GM12878 (cell line): ENCODE data around the gene PRDM12. TPM values are rescaled to one million over a fixed set of nuclear protein-coding genes. Genes with fewer than 3 reads are reported as not detected.

Experiments
- ATAC-seq: fragments of 200-7000 bp; cut with Tn5 transposase; 3 replicates; pipeline ENCODE4 v1.9.1; 2020; ENCODE audit warnings: mild to moderate bottlenecking, moderate library complexity
- BruUV-seq: library from RNA; stranded (reverse); fragments of 400-500 nt; replicated peaks from 2 replicates; lab custom pipeline; 2021; lab: Mats Ljungman, UMichigan
- CTCF ChIA-PET: fragments of 300-600 bp; sonication (Branson Sonifier 250); formaldehyde crosslinking; extraction: SDS; loops from one replicate; lab custom pipeline; 2021; ENCODE audit warnings: inconsistent platforms; lab: Yijun Ruan, JAX
- POLR2A ChIA-PET: fragments of 350-600 bp; formaldehyde crosslinking; extraction: SDS; loops from one replicate; lab custom pipeline; 2021; ENCODE audit warnings: inconsistent platforms; lab: Charles Lee
- RAD21 ChIA-PET: fragments of 300-600 bp; sonication (Branson Sonifier 250); formaldehyde crosslinking; loops from one replicate; lab custom pipeline; 2023; ENCODE audit warnings: antibody characterized with exemption; ENCODE audit not compliant: unreplicated experiment; lab: Charles Lee
- SMC1A ChIA-PET: fragments of 300-600 bp; sonication (Branson Sonifier 250); formaldehyde crosslinking; loops from one replicate; lab custom pipeline; 2023; ENCODE audit not compliant: unreplicated experiment, uncharacterized antibody; lab: Charles Lee
- DNase-seq: peaks from one replicate; pipeline ENCODE4 v3.0.0-alpha.2; 2011; ENCODE audit warnings: low read depth, low spot score
- FAIRE-seq: peaks from 3 replicates; lab custom pipeline; 2011; peaks lifted over from hg19 to GRCh38; lab: Jason Lieb, UNC
- H2AFZ ChIP-seq: 2 replicates; pipeline ENCODE4 v1.6.0; 2011; ENCODE audit warnings: low read depth, low read length, control low read depth; ENCODE audit not compliant: control insufficient read depth
- H3K27ac ChIP-seq: 2 replicates; pipeline ENCODE4 v1.5.1; 2011; ENCODE audit warnings: control low read depth; ENCODE audit not compliant: control insufficient read depth, insufficient read depth
- H3K27me3 ChIP-seq, 2 experiments: replicated peaks in 1 of 2; 2 replicates each; pipeline versions ENCODE4 v1.6.0 to v1.6.1; 2011; ENCODE audit warnings: low read length in 1 of 2; ENCODE audit not compliant: control insufficient read depth in 2 of 2, insufficient read depth in 2 of 2
- H3K36me3 ChIP-seq, 2 experiments: 2 replicates each; pipeline ENCODE4 v1.5.1; 2011; ENCODE audit warnings: low read length in 1 of 2; ENCODE audit not compliant: control insufficient read depth in 2 of 2, insufficient read depth in 2 of 2
- H3K4me1 ChIP-seq: 2 replicates; pipeline ENCODE4 v1.6.1; 2011; ENCODE audit warnings: mild to moderate bottlenecking, low read length, moderate library complexity, mixed read lengths; ENCODE audit not compliant: control insufficient read depth, insufficient read depth
- H3K4me2 ChIP-seq: 2 replicates; pipeline ENCODE4 v1.6.0; 2011; ENCODE audit warnings: control low read depth; ENCODE audit not compliant: control insufficient read depth, insufficient read depth
- H3K4me3 ChIP-seq: fragments of 200-600 bp; sonication (generic); 2 replicates; pipeline ENCODE4 v1.5.1; 2016
- H3K79me2 ChIP-seq: 2 replicates; pipeline ENCODE4 v1.6.0; 2011; ENCODE audit warnings: low read length; ENCODE audit not compliant: control insufficient read depth, insufficient read depth
- H3K9ac ChIP-seq: 2 replicates; pipeline ENCODE4 v1.8.0; 2011; ENCODE audit warnings: low read length, control low read depth, mixed read lengths; ENCODE audit not compliant: control insufficient read depth, insufficient read depth
- H3K9me3 ChIP-seq: replicated peaks from 3 replicates; pipeline ENCODE4 v1.5.1; 2011; ENCODE audit warnings: mild to moderate bottlenecking, low read length; ENCODE audit not compliant: control insufficient read depth, insufficient read depth
- H4K20me1 ChIP-seq: 2 replicates; pipeline ENCODE4 v1.6.0; 2011; ENCODE audit not compliant: control insufficient read depth, insufficient read depth
- CBX5 ChIP-seq: sonication (generic); IDR thresholded peaks from 2 replicates; pipeline ENCODE4 v1.6.1; 2016; ENCODE audit warnings: low read depth, moderate library complexity, mild to moderate bottlenecking, inconsistent platforms
- CHD2 ChIP-seq: IDR thresholded peaks from 2 replicates; pipeline ENCODE4 v1.6.1; 2011; ENCODE audit warnings: low read depth, low read length, improper control_type of control experiment, borderline replicate concordance
- FOXK2 ChIP-seq: fragments of 450-650 bp; IDR thresholded peaks from 2 replicates; pipeline ENCODE4 v1.6.1; 2017; ENCODE audit warnings: mild to moderate bottlenecking, moderate library complexity
- KDM1A ChIP-seq: fragments of 200-600 bp; sonication (generic); IDR thresholded peaks from 2 replicates; pipeline ENCODE4 v1.6.1; 2016; ENCODE audit warnings: borderline replicate concordance
- NBN ChIP-seq: fragments of 450-650 bp; IDR thresholded peaks from 2 replicates; pipeline ENCODE4 v1.6.1; 2016
- NFXL1 ChIP-seq: fragments of 450-650 bp; IDR thresholded peaks from 2 replicates; pipeline ENCODE4 v1.6.1; 2017; ENCODE audit warnings: antibody characterized with exemption, mild to moderate bottlenecking, borderline replicate concordance
- SMAD5 ChIP-seq: IDR thresholded peaks from 2 replicates; pipeline ENCODE4 v1.6.1; 2016; ENCODE audit warnings: antibody characterized with exemption, low read depth
- ZSCAN29 ChIP-seq: fragments of 450-650 bp; IDR thresholded peaks from 2 replicates; pipeline ENCODE4 v1.6.1; 2017; ENCODE audit warnings: mild to moderate bottlenecking, moderate library complexity
- WGBS: methylation state at CpG from one replicate; pipeline ENCODE4 v1.1.6; 2016; ENCODE audit warnings: low lambda C conversion rate; ENCODE audit not compliant: insufficient replicate concordance, insufficient coverage; ENCODE audit errors: missing lambda C conversion rate; 5-methylcytosine and 5-hydroxymethylcytosine counted together
- in situ Hi-C: fragments of 300-500 bp; cut with MboI; formaldehyde crosslinking; loops from 9 replicates; pipeline ENCODE4 v1.14.3; 2018; ENCODE audit warnings: mixed read lengths
- intact Hi-C: fragments of 100-400 bp; cut with micrococcal nuclease; formaldehyde crosslinking; loops from one replicate; pipeline ENCODE4 v1.14.2; 2022; ENCODE audit not compliant: unreplicated experiment
- polyA plus RNA-seq, 11 experiments: library from polyadenylated mRNA; depleted of rRNA in 4 of 11; unstranded in 6 of 11; stranded (reverse) in 5 of 11; fragments of >200 nt; fragmentation: Nextera tagmentation in 4 of 11; fragmentation: Illumina TruSeq in 1 of 11; extraction: Ambion mirVana in 4 of 11; extraction: Trizol in 1 of 11; gene quantifications; 1 replicate in 1 of 11; 2 replicates in 10 of 11; pipeline versions ENCODE4 v1.2.1 to v1.2.3, GENCODE V29; 2011 to 2016; ENCODE audit warnings: inconsistent platforms in 2 of 11, missing spikeins in 2 of 11, low read depth in 1 of 11
- total RNA-seq, 4 experiments: library from RNA; depleted of rRNA in 3 of 4; stranded (reverse); fragments of >200 nt in 3 of 4; fragmentation: Illumina TruSeq in 1 of 4; extraction: Trizol in 1 of 4; gene quantifications; 2 replicates each; pipeline versions ENCODE4 v1.2.1 to v1.2.3, GENCODE V29; 2013 to 2021
- TF ChIP-seq, protein P1 (sequence below): fragments of 450-650 bp; IDR thresholded peaks from 2 replicates; pipeline ENCODE4 v1.6.1; 2017; ENCODE audit warnings: mild to moderate bottlenecking, moderate library complexity
- TF ChIP-seq, protein P2 (sequence below), 3 experiments: IDR thresholded peaks in 2 of 3; conservative IDR thresholded peaks in 1 of 3; 2 replicates each; pipeline ENCODE4 v1.5.1; 2011; ENCODE audit warnings: low read depth in 3 of 3, low read length in 3 of 3, mild to moderate bottlenecking in 3 of 3, control low read depth in 2 of 3, moderate library complexity in 2 of 3, inconsistent platforms in 1 of 3, mixed read lengths in 1 of 3; ENCODE audit not compliant: control insufficient read depth in 2 of 3, insufficient read depth in 1 of 3; ENCODE audit errors: extremely low read depth in 1 of 3
- TF ChIP-seq, protein P3 (sequence below): fragments of 450-650 bp; IDR thresholded peaks from 2 replicates; pipeline ENCODE4 v1.6.1; 2014; ENCODE audit warnings: mild to moderate bottlenecking

Gene PRDM12
- total and polyA plus RNA-seq, 10 of the 15 experiments (the other 5 are each of a cell fraction or from before 2014, with no cell fraction given) = not detected

DNA sequence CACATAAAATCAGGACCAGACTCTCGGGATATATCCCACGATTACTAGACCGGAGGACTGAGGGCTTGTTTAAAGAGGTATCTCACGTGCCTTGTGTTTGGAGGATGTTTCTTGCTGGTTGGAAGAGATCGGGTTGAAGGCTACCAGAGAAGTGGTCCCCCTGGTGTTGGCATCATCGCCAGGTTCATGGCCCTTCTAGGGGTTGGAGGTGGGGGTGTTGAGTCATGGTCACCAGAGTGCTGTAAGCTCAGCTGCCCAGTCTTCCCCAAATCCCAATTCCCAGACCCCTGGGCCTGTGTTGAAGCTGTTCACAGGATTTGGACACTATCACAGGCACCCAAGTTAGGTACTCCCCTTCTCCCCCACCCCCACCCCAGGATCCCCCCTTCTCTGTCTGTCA is 29.1 kb upstream of the PRDM12 start (continued):
- TF ChIP-seq NFXL1 = no peak
- TF ChIP-seq NBN = no peak

DNA sequence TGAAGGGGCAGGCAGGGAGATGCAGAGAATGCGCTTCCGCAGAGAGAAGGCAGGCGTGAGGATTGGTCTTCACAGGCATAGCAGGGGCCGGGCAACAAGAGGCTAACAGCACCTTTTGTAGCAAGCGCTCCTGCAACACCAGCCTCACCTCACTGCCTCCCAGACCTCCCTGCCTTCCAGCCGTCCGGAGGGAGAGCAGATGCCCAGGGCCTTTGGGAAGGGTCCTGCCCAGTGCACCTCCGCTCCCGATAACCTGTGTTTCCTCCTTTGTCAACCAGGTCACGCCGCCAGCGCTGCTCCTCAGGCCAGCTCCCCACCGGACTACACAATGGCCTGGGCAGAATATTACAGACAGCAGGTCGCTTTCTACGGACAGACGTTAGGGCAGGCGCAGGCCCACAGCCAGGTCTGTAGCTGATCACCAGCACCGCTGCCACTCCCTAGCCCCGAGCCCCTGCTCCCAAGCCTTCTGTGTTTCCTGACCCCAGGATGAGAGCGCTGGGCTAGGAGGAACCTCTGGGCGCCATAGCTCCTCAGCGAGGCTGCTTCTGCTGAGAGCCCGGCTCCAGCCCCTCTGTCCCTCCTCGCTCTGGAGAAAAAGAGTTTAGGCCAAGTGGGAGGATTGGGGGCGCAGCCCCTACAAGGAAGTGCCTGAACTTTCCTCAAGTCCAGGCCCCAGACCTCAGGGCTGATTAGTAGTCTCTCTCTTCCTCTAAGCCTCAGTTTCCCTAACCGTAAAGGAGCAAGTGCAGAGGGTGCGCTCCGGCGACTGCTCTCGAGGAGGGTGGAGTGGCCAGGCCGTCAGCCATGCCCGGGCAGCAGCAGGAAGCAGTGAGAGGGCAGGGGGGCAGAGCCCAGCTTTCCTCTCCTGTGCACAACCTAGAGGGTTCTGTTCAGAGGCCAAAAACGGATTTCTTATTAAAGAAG is 28.4 kb upstream of the PRDM12 start:
- intact Hi-C loops = no loop called here

More for the DNA sequence above, 28.4 kb upstream of the PRDM12 start:
- no peak overlapping the region for H3K27ac ChIP-seq
- WGBS = 93% methylated on average over 33 of the region's 33 CpGs
- H2AFZ ChIP-seq = no peak overlapping the region
- H4K20me1 ChIP-seq = no peaks in the 10 kb centered on the region
- ChIA-PET SMC1A (no interaction called here), POLR2A (no interaction called here)
- no peaks in the 10 kb centered on the region for H3K4me1 ChIP-seq
- no peak for DNase-seq
- H3K36me3 ChIP-seq = peaks cover 4 to 34% of the 10 kb centered on the region in 2 experiments
- TF ChIP-seq FOXK2 = no peak
- TF ChIP-seq, protein P1, sequence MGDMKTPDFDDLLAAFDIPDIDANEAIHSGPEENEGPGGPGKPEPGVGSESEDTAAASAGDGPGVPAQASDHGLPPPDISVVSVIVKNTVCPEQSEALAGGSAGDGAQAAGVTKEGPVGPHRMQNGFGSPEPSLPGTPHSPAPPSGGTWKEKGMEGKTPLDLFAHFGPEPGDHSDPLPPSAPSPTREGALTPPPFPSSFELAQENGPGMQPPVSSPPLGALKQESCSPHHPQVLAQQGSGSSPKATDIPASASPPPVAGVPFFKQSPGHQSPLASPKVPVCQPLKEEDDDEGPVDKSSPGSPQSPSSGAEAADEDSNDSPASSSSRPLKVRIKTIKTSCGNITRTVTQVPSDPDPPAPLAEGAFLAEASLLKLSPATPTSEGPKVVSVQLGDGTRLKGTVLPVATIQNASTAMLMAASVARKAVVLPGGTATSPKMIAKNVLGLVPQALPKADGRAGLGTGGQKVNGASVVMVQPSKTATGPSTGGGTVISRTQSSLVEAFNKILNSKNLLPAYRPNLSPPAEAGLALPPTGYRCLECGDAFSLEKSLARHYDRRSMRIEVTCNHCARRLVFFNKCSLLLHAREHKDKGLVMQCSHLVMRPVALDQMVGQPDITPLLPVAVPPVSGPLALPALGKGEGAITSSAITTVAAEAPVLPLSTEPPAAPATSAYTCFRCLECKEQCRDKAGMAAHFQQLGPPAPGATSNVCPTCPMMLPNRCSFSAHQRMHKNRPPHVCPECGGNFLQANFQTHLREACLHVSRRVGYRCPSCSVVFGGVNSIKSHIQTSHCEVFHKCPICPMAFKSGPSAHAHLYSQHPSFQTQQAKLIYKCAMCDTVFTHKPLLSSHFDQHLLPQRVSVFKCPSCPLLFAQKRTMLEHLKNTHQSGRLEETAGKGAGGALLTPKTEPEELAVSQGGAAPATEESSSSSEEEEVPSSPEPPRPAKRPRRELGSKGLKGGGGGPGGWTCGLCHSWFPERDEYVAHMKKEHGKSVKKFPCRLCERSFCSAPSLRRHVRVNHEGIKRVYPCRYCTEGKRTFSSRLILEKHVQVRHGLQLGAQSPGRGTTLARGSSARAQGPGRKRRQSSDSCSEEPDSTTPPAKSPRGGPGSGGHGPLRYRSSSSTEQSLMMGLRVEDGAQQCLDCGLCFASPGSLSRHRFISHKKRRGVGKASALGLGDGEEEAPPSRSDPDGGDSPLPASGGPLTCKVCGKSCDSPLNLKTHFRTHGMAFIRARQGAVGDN = no peak
- TF ChIP-seq, protein P2, sequence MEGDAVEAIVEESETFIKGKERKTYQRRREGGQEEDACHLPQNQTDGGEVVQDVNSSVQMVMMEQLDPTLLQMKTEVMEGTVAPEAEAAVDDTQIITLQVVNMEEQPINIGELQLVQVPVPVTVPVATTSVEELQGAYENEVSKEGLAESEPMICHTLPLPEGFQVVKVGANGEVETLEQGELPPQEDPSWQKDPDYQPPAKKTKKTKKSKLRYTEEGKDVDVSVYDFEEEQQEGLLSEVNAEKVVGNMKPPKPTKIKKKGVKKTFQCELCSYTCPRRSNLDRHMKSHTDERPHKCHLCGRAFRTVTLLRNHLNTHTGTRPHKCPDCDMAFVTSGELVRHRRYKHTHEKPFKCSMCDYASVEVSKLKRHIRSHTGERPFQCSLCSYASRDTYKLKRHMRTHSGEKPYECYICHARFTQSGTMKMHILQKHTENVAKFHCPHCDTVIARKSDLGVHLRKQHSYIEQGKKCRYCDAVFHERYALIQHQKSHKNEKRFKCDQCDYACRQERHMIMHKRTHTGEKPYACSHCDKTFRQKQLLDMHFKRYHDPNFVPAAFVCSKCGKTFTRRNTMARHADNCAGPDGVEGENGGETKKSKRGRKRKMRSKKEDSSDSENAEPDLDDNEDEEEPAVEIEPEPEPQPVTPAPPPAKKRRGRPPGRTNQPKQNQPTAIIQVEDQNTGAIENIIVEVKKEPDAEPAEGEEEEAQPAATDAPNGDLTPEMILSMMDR (IDR thresholded peaks at IDR 0.05 in 2 of 3, conservative IDR thresholded peaks at IDR 0.05 in 1 of 3; ENCODE audit: control insufficient read depth in 2 of 3, extremely low read depth in 1 of 3, insufficient read depth in 1 of 3, low read depth in 3 of 3, low read length in 3 of 3) = no peak
- no peak for TF ChIP-seq CHD2
- TF ChIP-seq, protein P3, sequence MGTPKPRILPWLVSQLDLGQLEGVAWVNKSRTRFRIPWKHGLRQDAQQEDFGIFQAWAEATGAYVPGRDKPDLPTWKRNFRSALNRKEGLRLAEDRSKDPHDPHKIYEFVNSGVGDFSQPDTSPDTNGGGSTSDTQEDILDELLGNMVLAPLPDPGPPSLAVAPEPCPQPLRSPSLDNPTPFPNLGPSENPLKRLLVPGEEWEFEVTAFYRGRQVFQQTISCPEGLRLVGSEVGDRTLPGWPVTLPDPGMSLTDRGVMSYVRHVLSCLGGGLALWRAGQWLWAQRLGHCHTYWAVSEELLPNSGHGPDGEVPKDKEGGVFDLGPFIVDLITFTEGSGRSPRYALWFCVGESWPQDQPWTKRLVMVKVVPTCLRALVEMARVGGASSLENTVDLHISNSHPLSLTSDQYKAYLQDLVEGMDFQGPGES = no peak
- no peak for TF ChIP-seq KDM1A
- no peak for TF ChIP-seq SMAD5
- no peak for TF ChIP-seq CBX5
- TF ChIP-seq ZSCAN29 = no peak
- TF ChIP-seq, all 136 proteins: peak for 0
- no peak overlapping the region for H3K4me2 ChIP-seq
- H3K27me3 ChIP-seq = no peaks in the 10 kb centered on the region
- ATAC-seq (no peak), FAIRE-seq (no peak)
- no peaks in the 10 kb centered on the region for H3K9me3 ChIP-seq
- in situ Hi-C loops = no loop called here
- H3K4me3 ChIP-seq = no peak overlapping the region
- no TSS peak for BruUV-seq
- ChIA-PET CTCF (no interaction called here), RAD21 (no interaction called here)
- H3K79me2 ChIP-seq = no peaks in the 10 kb centered on the region
- no peak overlapping the region for H3K9ac ChIP-seq
